ENCODE data around the gene GALNT2.

The GALNT2 gene

DNA sequence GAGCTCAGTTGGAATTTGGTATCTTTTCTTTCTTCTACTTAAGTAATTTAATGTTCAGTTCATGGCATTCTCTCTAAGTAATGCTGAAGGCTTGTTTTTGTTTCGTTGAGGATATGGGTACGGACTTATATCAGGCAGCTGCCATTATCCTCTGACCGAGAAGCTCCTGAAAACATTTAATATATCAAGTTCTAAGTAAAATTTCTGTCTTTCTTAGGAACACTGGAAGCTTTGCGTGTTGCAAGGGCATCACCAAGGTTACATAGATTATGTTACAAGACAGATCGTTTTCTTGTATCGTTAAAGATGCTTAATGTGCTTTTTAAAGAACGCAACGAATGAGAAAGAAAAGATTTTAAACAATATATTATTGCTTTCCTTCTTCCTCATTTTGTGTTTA lies 1.0 kb upstream of the GALNT2 start:
- peak overlapping the region; percentile 87 for H3K4me3 ChIP-seq
- TF ChIP-seq, protein P1, sequence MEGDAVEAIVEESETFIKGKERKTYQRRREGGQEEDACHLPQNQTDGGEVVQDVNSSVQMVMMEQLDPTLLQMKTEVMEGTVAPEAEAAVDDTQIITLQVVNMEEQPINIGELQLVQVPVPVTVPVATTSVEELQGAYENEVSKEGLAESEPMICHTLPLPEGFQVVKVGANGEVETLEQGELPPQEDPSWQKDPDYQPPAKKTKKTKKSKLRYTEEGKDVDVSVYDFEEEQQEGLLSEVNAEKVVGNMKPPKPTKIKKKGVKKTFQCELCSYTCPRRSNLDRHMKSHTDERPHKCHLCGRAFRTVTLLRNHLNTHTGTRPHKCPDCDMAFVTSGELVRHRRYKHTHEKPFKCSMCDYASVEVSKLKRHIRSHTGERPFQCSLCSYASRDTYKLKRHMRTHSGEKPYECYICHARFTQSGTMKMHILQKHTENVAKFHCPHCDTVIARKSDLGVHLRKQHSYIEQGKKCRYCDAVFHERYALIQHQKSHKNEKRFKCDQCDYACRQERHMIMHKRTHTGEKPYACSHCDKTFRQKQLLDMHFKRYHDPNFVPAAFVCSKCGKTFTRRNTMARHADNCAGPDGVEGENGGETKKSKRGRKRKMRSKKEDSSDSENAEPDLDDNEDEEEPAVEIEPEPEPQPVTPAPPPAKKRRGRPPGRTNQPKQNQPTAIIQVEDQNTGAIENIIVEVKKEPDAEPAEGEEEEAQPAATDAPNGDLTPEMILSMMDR (IDR thresholded peaks at IDR 0.05), result no peak
- H3K27ac ChIP-seq, result peak overlapping the region; percentile 95
- no peak for DNase-seq (ENCODE audit: low spot score)

DNA sequence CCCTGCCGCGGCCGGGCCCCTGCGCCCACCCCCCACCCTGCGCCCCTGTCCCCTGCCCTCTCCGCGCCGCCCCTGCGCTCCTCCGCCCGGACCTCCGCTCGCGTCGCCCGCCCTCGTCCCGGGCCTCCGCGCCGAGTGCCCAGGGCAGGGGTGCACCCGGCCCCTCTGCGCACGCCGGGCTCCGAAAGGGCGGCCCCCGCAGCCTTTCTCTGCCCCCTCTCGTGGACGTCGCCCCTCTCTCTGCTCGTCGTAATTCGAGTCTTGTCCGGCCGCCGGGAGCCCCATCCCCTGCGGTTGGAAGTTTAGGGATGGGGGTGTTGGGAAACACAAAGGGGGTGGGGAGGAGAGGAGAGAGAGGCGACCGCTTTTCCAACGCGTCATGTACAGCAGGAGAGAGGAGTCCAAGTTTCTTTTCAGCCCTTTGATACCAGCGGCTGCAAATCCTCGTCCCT lies 407 bp downstream of the GALNT2 start:
- no peak for DNase-seq (ENCODE audit: low spot score)
- peak overlapping the region; percentile 87 for H3K4me3 ChIP-seq
- peak overlapping the region; percentile 95 for H3K27ac ChIP-seq
- TF ChIP-seq, protein P1 (IDR thresholded peaks at IDR 0.05), result no peak

DNA sequence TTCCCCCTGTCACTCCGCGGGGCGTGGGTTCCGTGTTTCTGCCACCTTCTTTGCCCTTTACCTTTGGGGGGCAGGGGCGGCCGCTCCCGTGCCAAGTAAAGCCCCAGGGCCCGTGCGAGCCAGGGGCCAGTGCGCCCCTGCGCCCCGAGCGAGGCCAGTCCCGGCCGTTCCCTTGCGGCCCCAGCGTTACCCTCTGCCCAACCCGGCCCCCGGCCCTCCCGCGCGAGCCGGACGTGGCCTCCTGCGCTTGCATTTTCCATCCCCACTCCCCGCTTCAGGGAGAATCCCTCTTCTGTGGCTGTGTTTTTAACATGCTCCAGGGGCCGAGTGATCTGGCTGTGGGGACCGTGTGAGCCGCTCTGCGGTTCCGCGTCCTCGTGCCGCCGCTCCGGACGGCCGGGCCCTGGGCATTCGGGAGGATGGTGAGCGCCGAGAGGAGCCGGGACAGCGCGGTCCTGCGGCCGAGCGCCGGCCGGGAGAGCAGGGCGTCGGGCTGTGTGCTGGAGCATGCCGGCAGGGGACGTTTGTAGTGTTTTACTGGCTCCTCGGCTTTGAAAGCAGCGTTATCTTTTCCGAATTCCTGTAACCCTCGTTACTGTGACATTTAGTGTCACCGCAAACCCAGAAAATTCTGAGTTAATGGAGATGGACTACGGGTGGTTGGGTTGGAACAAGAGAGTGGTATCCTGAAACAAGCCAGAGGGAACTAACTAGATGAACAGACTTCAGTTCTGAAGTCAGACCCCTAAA lies 1.0 kb downstream of the GALNT2 start:
- DNase-seq (ENCODE audit: low spot score), result no peak
- H3K27ac ChIP-seq, result peak overlapping the region; percentile 95
- TF ChIP-seq, protein P1 (IDR thresholded peaks at IDR 0.05), result no peak
- H3K4me3 ChIP-seq, result peak overlapping the region; percentile 87

DNA sequence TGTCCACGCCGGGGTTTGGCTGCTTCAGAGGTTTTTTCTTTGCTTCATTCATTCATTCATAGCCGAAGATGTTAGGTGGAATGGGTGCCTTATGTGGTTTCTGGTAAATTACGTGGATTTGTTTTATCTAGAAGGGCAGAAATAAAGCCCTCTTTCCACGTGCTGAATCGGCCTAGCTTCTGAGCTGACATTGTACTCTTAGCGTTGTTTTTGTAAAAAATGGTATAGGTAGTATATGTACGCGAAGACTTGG lies 1.5 kb downstream of the GALNT2 start:
- Histone ChIP-seq H3K4me3 (peak overlapping the region; percentile 87), H3K27ac (peak overlapping the region; percentile 95)
- peak; percentile 38 for DNase-seq (ENCODE audit: low spot score)
- TF ChIP-seq, protein P1 (IDR thresholded peaks at IDR 0.05), result no peak

DNA sequence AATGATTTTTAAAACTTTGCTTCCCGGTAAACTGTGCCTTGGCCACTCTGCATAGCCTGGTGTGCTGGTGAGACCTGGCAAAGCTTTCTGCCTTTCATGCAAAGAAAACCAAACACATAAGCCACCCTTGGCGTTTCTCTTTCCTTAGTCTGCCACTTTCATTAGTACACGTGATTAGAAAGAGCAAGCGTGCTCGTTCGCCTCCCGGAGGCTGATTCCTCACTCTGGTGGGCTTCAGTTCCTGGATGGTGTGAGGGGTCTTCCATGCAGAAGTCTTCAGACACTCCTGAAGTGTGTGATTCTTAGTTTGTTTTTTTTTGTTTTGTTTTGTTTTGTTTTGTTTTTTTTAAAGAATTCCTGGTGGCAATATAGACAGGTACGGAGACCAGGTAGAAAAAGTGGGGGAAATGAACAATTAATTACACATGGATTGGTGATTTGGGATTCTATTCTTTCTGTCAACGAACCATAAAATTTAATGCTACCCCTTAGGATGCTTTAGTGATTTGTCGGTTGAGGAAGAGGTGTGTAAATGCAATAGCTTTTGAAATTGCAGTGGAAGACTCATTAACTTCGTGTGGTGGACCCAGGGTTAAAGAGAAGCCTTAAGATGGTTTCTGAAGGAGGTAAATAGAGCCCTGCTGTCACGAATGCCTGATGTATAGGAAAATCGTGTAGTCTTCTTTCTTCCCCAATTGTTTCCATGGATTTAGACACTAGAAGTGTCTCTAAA lies 2.1 kb downstream of the GALNT2 start:
- Histone ChIP-seq H3K4me3 (peak overlapping the region; percentile 87), H3K27ac (peak overlapping the region in 1 of 2 donors; percentile 95)
- TF ChIP-seq, protein P1 (IDR thresholded peaks at IDR 0.05), result no peak
- no peak for DNase-seq (ENCODE audit: low spot score)

DNA sequence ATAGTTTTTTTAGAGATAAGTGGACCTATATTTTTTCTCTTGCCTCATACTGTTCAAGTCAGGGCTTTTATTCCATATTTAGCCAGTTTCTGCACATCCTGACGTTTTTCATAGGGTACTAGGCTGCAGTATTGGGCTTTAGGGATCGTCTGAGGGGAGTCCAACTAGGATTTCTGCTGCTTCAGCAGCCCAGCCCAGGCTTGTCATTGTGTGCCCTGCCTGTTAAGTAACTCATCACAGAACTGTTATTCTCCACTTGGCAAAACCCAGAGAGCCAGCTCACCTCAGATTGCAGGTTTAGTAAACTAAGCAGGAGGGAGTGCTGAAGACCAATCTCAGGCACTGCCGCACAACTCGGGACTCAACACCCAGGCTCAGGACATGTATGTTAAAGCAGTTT lies 2.8 kb downstream of the GALNT2 start:
- no peak for DNase-seq (ENCODE audit: low spot score)
- H3K27ac ChIP-seq, result no peak overlapping the region
- peak overlapping the region; percentile 87 for H3K4me3 ChIP-seq
- TF ChIP-seq, protein P1 (IDR thresholded peaks at IDR 0.05), result no peak
